PFSK-1 (cell line): ENCODE data around the gene NAPSA.

Experiments used
- FOXP2 ChIP-seq: optimal IDR thresholded peaks from 2 replicates; pipeline ENCODE3; 2011; ENCODE audit warnings: borderline replicate concordance, control low read depth, inconsistent platforms; ENCODE audit not compliant: insufficient read depth; ENCODE audit errors: extremely low read length, extremely low read depth
- POLR2AphosphoS5 ChIP-seq: IDR thresholded peaks from 2 replicates; pipeline ENCODE4 v1.6.1; 2012; ENCODE audit warnings: low read depth, mild to moderate bottlenecking, control low read depth, low read length, moderate library complexity
- SIN3A ChIP-seq: IDR thresholded peaks from 2 replicates; pipeline ENCODE4 v1.6.1; 2012; ENCODE audit warnings: mild to moderate bottlenecking, low read length, moderate library complexity, borderline replicate concordance; ENCODE audit not compliant: insufficient read depth
- TAF1 ChIP-seq: IDR thresholded peaks from 2 replicates; pipeline ENCODE4 v1.6.1; 2012; ENCODE audit warnings: low read length, control low read depth, borderline replicate concordance; ENCODE audit not compliant: insufficient read depth
- TF ChIP-seq, protein P1 (sequence below), 2 experiments: IDR thresholded peaks; 2 replicates each; pipeline versions ENCODE4 v1.6.1 to v1.8.0; 2011 to 2012; ENCODE audit warnings: low read depth in 2 of 2, low read length in 2 of 2, control low read depth in 1 of 2, inconsistent platforms in 1 of 2, mild to moderate bottlenecking in 1 of 2, moderate library complexity in 1 of 2; ENCODE audit not compliant: insufficient read depth in 1 of 2

NAPSA gene

DNA sequence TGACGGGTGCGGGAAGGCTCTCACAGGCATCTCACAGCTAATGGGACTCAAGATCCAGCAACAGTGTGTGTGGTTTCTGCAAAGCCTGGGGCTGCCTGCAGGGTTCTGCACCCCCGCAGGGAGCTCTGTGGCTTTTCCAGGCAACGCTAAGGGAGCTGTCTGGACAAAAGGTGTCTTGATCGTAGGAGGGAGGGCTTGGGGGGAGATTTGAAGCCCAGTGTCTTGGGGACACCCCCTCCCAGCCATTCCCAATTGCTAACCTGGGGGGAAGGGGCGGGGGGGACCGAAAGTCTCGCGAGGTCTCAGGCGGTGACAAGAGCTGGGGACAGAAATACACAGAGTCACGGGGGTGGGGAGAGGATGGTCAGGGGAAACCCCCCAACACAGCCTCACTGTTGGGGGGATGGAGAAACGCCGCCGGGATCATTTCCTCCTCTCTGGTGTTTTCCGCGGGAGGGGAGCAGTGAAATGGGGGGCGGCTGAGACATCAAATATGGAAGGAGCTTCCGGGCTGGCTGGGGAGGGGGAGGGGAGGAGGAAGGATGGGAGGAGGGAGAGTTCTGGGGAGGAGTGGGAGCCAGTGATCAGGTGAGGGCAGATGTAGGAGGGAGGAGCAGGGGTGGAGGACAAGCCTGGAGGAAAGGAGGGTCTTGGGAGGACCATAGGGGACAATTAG lies 49.5 kb downstream of the NAPSA start:
- TF ChIP-seq SIN3A = no peak
- TF ChIP-seq FOXP2 = no peak
- TF ChIP-seq TAF1 = no peak
- TF ChIP-seq, protein P1, sequence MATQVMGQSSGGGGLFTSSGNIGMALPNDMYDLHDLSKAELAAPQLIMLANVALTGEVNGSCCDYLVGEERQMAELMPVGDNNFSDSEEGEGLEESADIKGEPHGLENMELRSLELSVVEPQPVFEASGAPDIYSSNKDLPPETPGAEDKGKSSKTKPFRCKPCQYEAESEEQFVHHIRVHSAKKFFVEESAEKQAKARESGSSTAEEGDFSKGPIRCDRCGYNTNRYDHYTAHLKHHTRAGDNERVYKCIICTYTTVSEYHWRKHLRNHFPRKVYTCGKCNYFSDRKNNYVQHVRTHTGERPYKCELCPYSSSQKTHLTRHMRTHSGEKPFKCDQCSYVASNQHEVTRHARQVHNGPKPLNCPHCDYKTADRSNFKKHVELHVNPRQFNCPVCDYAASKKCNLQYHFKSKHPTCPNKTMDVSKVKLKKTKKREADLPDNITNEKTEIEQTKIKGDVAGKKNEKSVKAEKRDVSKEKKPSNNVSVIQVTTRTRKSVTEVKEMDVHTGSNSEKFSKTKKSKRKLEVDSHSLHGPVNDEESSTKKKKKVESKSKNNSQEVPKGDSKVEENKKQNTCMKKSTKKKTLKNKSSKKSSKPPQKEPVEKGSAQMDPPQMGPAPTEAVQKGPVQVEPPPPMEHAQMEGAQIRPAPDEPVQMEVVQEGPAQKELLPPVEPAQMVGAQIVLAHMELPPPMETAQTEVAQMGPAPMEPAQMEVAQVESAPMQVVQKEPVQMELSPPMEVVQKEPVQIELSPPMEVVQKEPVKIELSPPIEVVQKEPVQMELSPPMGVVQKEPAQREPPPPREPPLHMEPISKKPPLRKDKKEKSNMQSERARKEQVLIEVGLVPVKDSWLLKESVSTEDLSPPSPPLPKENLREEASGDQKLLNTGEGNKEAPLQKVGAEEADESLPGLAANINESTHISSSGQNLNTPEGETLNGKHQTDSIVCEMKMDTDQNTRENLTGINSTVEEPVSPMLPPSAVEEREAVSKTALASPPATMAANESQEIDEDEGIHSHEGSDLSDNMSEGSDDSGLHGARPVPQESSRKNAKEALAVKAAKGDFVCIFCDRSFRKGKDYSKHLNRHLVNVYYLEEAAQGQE (IDR thresholded peaks at IDR 0.05; ENCODE audit: insufficient read depth in 1 of 2, low read depth in 2 of 2, low read length in 2 of 2) = no peak
- TF ChIP-seq POLR2AphosphoS5 = no peak

DNA sequence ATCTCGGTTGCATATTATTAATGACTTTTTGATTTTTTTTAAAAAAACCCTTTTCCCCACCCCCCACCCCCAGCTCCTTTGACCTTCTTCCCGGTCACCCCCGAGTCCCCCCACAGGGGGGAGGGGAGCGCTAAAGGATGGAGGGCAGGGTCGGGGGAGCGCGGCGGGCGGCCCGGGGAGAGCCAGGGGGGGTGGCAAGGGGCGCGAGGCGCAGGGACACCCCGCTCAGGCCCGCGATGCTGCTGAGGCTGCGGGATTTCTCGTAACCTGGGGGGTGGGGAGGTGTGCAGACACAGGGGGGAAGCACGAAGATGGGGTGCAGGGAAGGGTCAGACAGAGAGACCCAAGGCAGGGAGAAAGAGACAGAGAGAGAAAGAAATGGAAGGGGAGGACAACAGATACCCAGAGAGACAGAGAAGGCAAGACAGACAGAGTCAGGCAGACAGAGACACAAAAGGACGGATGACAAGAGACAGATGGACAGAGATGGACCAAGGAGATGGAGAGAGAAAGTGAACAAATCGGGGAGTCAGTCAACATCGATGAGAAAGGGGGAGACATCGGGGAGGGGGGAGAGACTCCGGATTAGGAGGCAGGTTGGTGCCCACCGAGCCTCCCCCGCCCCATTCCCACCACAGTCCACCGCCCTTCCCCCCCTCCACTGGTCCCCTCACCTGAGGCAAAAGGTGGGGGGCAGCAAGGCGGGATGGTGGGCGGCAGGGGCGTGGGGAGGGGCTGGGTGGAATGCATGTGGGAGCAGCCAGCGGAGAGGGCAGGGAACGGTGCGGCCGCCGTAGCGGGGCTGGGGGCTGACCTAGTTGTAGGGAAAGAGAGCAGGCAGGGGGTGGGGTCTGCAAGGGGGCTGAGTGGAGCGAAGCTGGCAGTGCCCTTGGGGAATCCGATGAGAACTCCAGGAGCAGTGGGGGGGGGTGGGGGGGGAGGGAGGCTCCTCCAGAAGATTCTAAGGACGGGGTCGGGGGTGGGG lies 50.4 kb downstream of the NAPSA start:
- TF ChIP-seq TAF1 = no peak
- TF ChIP-seq FOXP2 = no peak
- TF ChIP-seq POLR2AphosphoS5 = no peak
- TF ChIP-seq, protein P1 (IDR thresholded peaks at IDR 0.05; ENCODE audit: insufficient read depth in 1 of 2, low read depth in 2 of 2, low read length in 2 of 2) = no peak
- TF ChIP-seq SIN3A = no peak

DNA sequence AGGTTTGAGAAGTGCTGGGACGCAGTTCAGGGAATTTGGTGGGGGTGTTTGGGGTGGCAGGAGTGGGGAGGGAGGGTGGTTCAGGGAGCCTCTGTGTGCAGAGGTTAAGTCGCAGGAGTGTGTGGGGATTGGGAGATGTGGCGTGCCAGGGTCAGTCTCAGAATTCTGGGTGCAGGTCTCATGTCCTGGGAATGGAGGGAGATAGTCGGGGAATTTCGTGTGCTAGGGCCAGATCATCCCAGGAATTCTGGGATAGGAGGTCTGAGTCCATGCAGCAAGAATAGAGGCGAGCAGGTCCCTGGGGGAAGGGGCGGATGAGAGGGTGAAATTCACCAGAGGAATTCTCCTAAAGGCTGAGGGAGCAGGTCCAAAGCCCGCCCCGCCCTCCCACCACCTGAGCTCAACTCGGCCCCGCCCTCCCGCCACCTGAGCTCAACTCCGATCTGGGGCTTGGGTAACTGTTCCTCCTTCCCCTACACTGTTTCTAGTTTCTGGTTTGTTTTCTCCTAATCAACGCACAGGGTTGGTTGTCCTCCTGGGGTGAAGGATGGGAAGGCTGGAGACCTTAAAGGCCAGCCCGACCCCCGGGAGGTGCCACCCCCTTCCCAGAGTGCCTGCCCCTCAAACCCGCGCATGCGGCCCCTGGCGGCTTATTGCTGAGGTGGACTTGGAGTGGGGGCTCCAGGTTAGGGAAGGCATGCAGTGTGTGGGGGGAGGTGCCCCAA lies 51.5 kb downstream of the NAPSA start:
- no peak for TF ChIP-seq FOXP2
- no peak for TF ChIP-seq POLR2AphosphoS5
- no peak for TF ChIP-seq TAF1
- TF ChIP-seq, protein P1 (IDR thresholded peaks at IDR 0.05; ENCODE audit: insufficient read depth in 1 of 2, low read depth in 2 of 2, low read length in 2 of 2) = no peak
- no peak for TF ChIP-seq SIN3A

DNA sequence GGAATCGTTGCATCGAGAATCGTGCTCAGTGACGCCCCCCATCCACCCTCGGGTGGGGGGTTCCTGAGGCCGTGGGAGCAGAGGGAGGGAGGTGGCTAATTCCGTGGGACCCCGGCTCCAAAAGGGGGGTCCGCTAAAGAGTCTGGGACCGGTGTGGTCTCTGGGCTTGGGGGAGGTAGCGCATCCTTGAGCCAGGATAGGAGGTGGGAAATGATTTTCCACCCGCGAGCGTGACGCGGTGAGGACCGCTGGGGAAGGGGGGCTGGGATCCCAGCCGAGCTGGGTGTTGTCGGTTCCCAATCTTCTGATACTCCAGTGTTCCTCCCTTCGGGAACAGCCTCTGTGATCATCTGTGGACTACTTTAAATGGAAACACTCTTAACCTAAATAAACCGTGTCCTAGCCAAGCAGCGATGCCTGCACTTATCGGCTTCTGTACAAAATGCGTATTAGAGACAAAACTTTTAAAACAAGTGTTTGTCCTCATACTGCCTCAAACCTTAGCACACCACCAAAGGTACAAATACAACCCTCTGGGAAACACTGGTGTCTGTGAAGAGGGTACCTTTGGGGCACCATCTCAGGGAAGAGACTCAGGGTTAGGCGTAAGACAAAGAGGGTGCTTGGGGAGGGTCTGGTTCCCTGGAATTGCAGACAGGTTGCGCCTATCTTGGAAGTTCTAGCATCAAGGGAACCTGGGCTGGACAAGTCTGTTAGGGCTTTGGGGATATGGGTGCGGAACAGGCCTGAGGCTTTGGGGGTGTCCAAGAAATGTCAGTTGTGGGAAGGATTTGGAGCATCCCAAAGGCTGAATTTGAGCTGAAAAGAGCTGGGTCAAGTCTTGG lies 52.2 kb downstream of the NAPSA start:
- TF ChIP-seq SIN3A = no peak
- TF ChIP-seq FOXP2 = no peak
- no peak for TF ChIP-seq POLR2AphosphoS5
